Measurements from ENCODE around the gene LYPD8. TPM values are rescaled to one million over a fixed set of nuclear protein-coding genes. Genes with fewer than 3 reads are reported as not detected.
"Not testable (repeated sequence)": the region's sequence is repeated elsewhere in the genome, so short reads cannot be mapped to it uniquely, and the experiment has no call there.

The LYPD8 gene, protein sequence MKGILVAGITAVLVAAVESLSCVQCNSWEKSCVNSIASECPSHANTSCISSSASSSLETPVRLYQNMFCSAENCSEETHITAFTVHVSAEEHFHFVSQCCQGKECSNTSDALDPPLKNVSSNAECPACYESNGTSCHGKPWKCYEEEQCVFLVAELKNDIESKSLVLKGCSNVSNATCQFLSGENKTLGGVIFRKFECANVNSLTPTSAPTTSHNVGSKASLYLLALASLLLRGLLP
- polyA plus RNA-seq (ENCODE audit: insufficient read length in 4 of 4), result under 1 TPM in 1 of 4 donors, not detected in 3; 0.09 TPM

DNA sequence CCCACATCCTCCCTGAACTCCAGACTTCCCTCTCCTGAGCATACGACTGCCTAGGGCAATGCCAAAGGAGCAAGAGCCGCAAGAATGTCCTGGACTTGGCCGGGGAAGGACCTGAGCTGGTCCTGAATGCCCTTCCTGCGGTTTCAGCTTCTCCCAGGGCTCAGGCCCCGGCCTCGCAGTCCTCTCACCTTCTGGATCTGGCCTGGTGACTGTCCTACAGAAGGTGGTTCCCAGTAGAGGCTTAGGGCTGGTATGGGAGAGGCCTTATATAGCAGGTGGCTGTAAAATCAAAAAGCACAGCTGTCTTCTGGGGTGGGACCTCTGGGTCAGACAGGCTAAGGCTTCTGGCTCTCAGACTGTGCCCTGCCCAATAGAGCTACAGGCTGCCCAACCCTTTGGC lies at the start of gene LYPD8:
Gene LYPD8 (minus strand): TSS at position 243 of the 400 bp plus-strand sequence. CDS start 4,678 bp downstream, outside the sequence.
- no peak for DNase-seq (ENCODE audit: low read depth in 4 of 4, low spot score in 2 of 4)

GRCh38 chr1:248804771-248805681 lies 49.5 kb upstream of the LYPD8 start:
- DNase-seq (ENCODE audit: low read depth in 4 of 4, low spot score in 2 of 4), result no peak

- not testable (repeated sequence) for DNase-seq (ENCODE audit: low read depth in 4 of 4, low spot score in 2 of 4)
These were observed 47.9 kb upstream of the LYPD8 start for GRCh38 chr1:248803501-248803900.

GRCh38 chr1:248802454-248802853 lies 46.9 kb upstream of the LYPD8 start:
- no peak for DNase-seq (ENCODE audit: low read depth in 4 of 4, low spot score in 2 of 4)

GRCh38 chr1:248800459-248800858 lies 44.9 kb upstream of the LYPD8 start:
- no peak for DNase-seq (ENCODE audit: low read depth in 4 of 4, low spot score in 2 of 4)

GRCh38 chr1:248798791-248799190 lies 43.2 kb upstream of the LYPD8 start:
- no peak for DNase-seq (ENCODE audit: low read depth in 4 of 4, low spot score in 2 of 4)

GRCh38 chr1:248794663-248795062 lies 39.1 kb upstream of the LYPD8 start:
- not testable (repeated sequence) for DNase-seq (ENCODE audit: low read depth in 4 of 4, low spot score in 2 of 4)

GRCh38 chr1:248793592-248793991 lies 38.0 kb upstream of the LYPD8 start:
- DNase-seq (ENCODE audit: low read depth in 4 of 4, low spot score in 2 of 4), result no peak

DNA sequence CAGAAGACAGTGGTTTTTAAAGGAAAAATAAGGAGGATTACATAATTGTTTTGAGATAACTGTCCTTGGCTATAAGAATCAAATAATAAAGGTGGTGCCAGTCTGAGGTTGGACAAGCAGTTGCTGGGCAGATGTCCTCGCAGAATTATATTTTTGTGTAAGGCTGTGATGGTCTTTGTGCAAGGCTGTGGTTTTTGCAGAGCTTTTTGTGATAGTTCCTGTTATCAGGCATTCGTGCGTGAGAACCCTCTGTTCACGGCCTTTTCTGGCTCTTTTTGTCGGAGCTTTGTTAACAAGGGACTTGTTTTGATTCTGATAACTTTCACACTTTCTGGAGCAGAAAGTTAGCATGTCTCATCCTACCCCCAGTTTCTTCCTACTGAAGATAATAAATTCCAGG lies 36.8 kb upstream of the LYPD8 start:
- DNase-seq (ENCODE audit: low read depth in 4 of 4, low spot score in 2 of 4), result no peak

DNA sequence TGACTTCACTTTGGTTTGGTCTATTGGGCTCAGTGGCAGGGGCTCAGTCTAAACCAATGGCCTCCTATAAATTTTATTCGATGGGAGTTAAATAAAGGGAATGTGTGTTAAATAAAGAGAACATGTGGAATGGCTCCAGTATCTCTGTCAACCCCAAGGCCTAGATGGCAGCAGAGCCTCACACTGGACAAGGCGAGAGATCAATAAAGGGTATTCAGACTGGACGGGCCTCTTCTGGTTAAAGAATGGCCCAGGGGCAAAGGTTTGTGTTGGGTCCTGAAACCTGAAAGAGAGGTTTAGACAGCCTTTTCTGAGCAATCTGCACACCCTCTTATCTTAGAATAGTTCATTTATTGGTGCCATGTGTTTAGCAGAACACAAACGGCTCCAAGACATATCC lies 35.5 kb upstream of the LYPD8 start:
- no peak for DNase-seq (ENCODE audit: low read depth in 4 of 4, low spot score in 2 of 4)

- DNase-seq (ENCODE audit: low read depth in 4 of 4, low spot score in 2 of 4), result no peak
These were observed 34.9 kb upstream of the LYPD8 start for GRCh38 chr1:248790456-248790855.

DNA sequence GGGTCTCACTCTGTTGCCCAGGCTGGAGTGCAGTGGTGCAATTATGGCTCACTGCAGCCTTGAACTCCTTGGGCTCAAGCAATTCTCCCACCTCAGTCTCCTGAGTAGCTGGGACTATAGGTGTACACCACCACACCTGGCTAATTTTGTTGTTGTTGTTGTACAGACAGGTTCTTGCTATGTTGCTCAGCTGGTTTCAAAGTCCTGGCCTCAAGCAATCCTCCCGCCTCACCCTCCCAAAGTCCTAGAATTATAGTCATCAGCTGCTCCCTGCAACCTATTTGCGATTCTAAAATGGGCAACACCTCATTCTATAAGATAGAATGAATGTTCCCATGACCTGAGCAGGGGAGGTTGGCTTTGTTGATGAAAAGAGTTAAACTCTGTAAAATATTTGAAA lies 33.8 kb upstream of the LYPD8 start:
- DNase-seq (ENCODE audit: low read depth in 4 of 4, low spot score in 2 of 4), result not testable (repeated sequence)

DNA sequence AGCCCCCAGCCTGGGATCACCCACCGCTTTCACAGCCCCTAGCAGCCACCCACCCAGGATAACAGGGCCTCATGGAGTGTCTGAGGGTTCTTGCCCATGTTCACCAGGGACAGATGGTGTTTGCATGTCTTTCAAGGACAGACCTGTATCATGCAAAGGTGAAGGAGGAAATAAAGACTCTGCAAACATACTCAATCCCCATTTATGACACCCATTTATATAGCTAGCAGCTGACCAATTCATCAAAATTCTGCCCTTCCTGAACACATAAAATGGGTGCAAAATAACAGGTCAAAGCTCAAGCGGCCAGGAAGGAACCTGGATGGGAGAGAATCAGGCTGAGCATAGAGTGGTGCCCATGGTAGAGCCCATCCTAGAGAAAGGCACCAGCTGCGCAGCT lies 32.8 kb upstream of the LYPD8 start:
- no peak for DNase-seq (ENCODE audit: low read depth in 4 of 4, low spot score in 2 of 4)

- DNase-seq (ENCODE audit: low read depth in 4 of 4, low spot score in 2 of 4), result no peak
These were observed 31.9 kb upstream of the LYPD8 start for GRCh38 chr1:248787430-248787829.

- DNase-seq (ENCODE audit: low read depth in 4 of 4, low spot score in 2 of 4), result no peak
These were observed 30.6 kb upstream of the LYPD8 start for GRCh38 chr1:248786156-248786555.

- no peak for DNase-seq (ENCODE audit: low read depth in 4 of 4, low spot score in 2 of 4)
These were observed 27.8 kb upstream of the LYPD8 start for GRCh38 chr1:248783367-248783766.

DNA sequence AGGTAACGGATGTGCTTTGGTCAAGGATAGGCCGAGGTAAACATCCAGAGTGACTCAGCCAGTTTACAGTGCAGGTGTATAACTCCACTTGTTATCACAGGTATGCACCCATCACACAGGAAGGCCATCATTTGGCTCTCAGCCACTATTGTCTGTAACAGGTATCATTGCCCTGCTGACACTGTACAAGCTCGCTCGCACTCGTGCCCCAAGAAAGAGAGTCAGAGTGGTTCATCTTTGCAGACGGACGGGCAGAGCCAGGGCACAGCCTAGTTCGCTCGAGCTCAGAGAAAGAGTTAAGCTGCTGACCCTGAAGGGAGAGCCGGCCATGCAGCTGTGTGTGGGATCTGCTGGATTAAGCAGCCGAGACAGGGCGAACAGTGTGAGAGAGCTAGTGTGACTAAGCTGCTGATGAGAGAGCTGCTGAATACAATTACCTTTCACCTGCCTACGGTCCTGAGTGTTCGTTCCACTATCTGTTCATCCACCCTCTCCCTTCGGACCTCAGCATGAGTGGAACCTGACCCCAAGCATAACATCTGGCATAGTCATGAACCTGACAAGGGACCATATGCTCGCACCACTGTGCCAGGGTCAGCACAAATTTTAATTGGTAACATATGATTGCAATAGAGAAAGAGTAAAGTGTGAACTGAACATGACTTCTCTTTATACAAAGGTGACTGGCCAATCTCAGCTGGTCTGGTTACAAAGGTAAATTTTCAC lies 27.0 kb upstream of the LYPD8 start:
- no peak for DNase-seq (ENCODE audit: low read depth in 4 of 4, low spot score in 2 of 4)

DNA sequence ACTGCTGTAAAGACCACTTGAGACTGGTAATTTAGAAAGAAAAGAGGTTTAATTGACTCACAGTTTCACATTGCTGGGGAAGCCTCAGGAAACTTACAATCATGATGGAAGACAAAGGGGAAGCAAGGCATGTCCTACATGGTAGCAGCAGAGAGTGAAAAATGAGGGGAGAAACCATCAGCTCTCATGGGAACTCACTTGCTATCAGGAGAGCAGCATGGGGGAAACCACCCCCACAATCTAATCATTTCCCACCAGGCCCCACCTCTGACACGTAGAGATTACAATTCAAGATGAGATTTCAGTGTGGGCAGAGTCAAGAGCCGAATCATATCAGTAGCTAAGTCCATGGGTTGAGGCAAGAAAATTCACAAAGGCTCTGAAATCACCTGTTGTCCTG lies 23.8 kb upstream of the LYPD8 start:
- no peak for DNase-seq (ENCODE audit: low read depth in 4 of 4, low spot score in 2 of 4)

DNA sequence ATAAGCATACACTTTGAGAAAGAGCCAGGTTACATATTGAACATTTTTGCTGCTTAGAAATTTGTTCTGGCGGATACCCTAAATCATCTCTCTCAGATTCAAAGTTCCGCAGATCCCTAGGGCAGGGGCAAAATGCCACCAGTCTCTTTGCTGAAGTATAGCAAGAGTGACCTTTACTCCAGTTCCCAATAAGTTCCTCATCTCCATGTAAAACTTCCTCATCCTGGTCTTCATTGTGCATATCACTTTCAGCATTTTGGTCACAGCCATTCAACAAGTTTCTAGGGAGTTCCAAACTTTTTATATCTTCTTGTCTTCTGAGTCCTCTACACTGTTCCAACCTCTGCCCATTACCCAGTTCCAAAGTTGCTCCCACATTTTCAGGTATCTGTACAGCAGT lies 23.3 kb upstream of the LYPD8 start:
- no peak for DNase-seq (ENCODE audit: low read depth in 4 of 4, low spot score in 2 of 4)

- DNase-seq (ENCODE audit: low read depth in 4 of 4, low spot score in 2 of 4), result no peak
These were observed 21.4 kb upstream of the LYPD8 start for GRCh38 chr1:248776991-248777390.

DNA sequence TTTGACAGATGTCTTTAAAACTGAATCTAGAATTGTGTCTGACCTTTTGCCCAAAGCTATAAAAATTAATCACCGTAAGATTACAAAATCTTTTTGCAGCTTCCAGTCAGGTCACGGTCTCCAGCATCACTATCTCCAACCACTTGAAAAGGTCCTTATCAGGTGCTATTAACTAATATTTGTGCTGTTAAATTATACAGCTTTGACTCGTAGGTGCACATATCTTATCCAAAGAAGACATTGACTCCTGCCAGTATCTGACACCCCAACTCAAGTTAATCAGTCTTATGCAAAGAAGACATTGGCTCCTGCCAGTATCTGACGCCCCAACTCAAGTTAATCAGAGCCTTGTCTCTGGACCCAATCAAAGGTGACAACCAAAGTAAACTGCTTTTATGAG lies 19.9 kb upstream of the LYPD8 start:
- no peak for DNase-seq (ENCODE audit: low read depth in 4 of 4, low spot score in 2 of 4)

Data from left renal cortex interstitium (tissue), 4 donors.